Keratinocyte (primary cell): ENCODE data around the gene RPS25.

Source experiments
- CTCF ChIP-seq, 3 experiments: IDR thresholded peaks in 1 of 3; conservative IDR thresholded peaks in 1 of 3; optimal IDR thresholded peaks in 1 of 3; 2 replicates in 2 of 3; 3 replicates in 1 of 3; pipeline versions ENCODE3 to v1.5.1; 2011; ENCODE audit warnings: low read length in 3 of 3, mild to moderate bottlenecking in 3 of 3, moderate library complexity in 2 of 3, control low read depth in 1 of 3, inconsistent platforms in 1 of 3; ENCODE audit not compliant: insufficient read depth in 2 of 3; ENCODE audit errors: extremely low read depth in 1 of 3
- EZH2 ChIP-seq: IDR thresholded peaks from one replicate; pipeline ENCODE4 v1.6.1; 2012; ENCODE audit warnings: inconsistent platforms, mild to moderate bottlenecking, low read length, moderate library complexity

DNA sequence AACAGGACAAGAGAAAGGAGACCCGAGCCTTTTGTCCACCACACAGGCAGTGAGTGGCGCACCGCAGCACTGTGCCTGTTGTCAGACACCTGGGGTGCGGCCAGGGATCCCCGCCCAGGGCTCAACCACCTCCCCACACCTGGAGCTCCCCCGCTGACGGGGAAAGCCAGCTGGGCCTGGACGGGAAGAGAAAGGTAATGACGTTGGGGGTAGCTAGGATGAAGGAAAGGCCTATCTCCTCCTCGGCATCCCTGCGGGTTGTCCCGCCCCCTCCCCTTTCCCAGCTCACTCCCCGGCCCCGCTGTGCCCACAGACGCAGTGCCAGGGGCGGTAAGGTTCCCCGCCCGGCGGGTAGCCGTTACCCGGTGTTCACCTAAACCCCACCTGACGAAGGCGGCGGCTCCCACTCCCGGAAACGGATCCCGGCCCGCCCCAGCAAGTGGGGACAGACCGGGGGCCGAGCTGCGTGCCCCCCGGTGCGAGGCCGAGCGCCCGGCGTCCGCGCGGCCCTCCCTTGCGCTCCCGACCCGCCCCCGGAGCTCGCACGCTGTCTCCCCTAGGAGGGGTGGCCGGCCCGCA, 38.4 kb upstream of the RPS25 start:
- TF ChIP-seq CTCF (optimal IDR thresholded peaks at IDR 0.05 in 1 of 3, IDR thresholded peaks at IDR 0.05 in 1 of 3, conservative IDR thresholded peaks at IDR 0.05 in 1 of 3; ENCODE audit: extremely low read depth in 1 of 3, insufficient read depth in 2 of 3, low read length in 3 of 3) (no peak), EZH2 (no peak)
